Gastrocnemius medialis (tissue), 4 donors: ENCODE results near the gene SSTR3.

Experiments
- CTCF ChIP-seq, 5 experiments: fragments of 450-650 bp in 3 of 5; fragments of 200-600 bp in 2 of 5; sonication (generic) in 2 of 5; IDR thresholded peaks in 4 of 5; conservative IDR thresholded peaks in 1 of 5; 1 replicate in 4 of 5; 2 replicates in 1 of 5; pipeline ENCODE4 v1.5.1; 2016 to 2019; ENCODE audit warnings: antibody characterized with exemption in 5 of 5, mild to moderate bottlenecking in 3 of 5, moderate library complexity in 3 of 5
- POLR2A ChIP-seq, 2 donors: fragments of 450-650 bp; IDR thresholded peaks; one replicate each; pipeline ENCODE4 v1.6.1; 2017; ENCODE audit warnings: antibody characterized with exemption in 2 of 2, mild to moderate bottlenecking in 2 of 2, moderate library complexity in 2 of 2

GRCh38 chr22:37254867-37255233 is 42.6 kb upstream of the SSTR3 start:
- no peak for TF ChIP-seq CTCF (IDR thresholded peaks at IDR 0.05 in 4 of 5, conservative IDR thresholded peaks at IDR 0.05 in 1 of 5)
- TF ChIP-seq POLR2A (IDR thresholded peaks at IDR 0.05): no peak
